HG02943 (cell line): ENCODE results near the gene ALG8.

Experiments
- ATAC-seq: cut with Tn5 transposase; IDR thresholded peaks from one replicate; pipeline ENCODE4 v1.9.1; 2021; ENCODE audit warnings: mild to moderate bottlenecking, low read depth, moderate library complexity; ENCODE audit not compliant: unreplicated experiment

Gene ALG8

GRCh38 chr11:78161346-78161745 is 21.9 kb upstream of the ALG8 start:
- no peak for ATAC-seq

- no peak for ATAC-seq
Measured at GRCh38 chr11:78160557-78160956, 21.1 kb upstream of the ALG8 start.

GRCh38 chr11:78158987-78159652 is 19.7 kb upstream of the ALG8 start:
- ATAC-seq = no peak

GRCh38 chr11:78156127-78156844 is 16.9 kb upstream of the ALG8 start:
- ATAC-seq = no peak

- ATAC-seq = no peak
Measured at GRCh38 chr11:78151804-78152203, 12.4 kb upstream of the ALG8 start.

- ATAC-seq = no peak
Measured at GRCh38 chr11:78150754-78151153, 11.3 kb upstream of the ALG8 start.

- no peak for ATAC-seq
Measured at GRCh38 chr11:78150346-78150745, 10.9 kb upstream of the ALG8 start.

- ATAC-seq = no peak
Measured at GRCh38 chr11:78149646-78150045, 10.2 kb upstream of the ALG8 start.

- ATAC-seq = no peak
Measured at GRCh38 chr11:78147807-78148206, 8.4 kb upstream of the ALG8 start.

GRCh38 chr11:78145511-78146025 is 6.1 kb upstream of the ALG8 start:
- no peak for ATAC-seq

GRCh38 chr11:78140392-78141077 is 1.1 kb upstream of the ALG8 start:
- ATAC-seq = no peak

- ATAC-seq = peak; percentile 29
Measured at GRCh38 chr11:78138694-78139421, 568 bp downstream of the ALG8 start.

- no peak for ATAC-seq
Measured at GRCh38 chr11:78138291-78138690, 1.1 kb downstream of the ALG8 start.

GRCh38 chr11:78132475-78132874 is 7.0 kb downstream of the ALG8 start:
- ATAC-seq = no peak

GRCh38 chr11:78131956-78132355 is 7.5 kb downstream of the ALG8 start:
- ATAC-seq = no peak

GRCh38 chr11:78127403-78127802 is 12.0 kb downstream of the ALG8 start:
- ATAC-seq = no peak

GRCh38 chr11:78112582-78113275 is 26.7 kb downstream of the ALG8 start:
- ATAC-seq = no peak

GRCh38 chr11:78111298-78111697 is 28.1 kb downstream of the ALG8 start:
- ATAC-seq = no peak

GRCh38 chr11:78110830-78111229 is 28.6 kb downstream of the ALG8 start:
- ATAC-seq = no peak

- ATAC-seq = no peak
Measured at GRCh38 chr11:78110351-78110750, 29.1 kb downstream of the ALG8 start.
